Panc1 (cell line): Measurements from ENCODE around the gene LANCL1. TPM values are rescaled to one million over a fixed set of nuclear protein-coding genes. Genes with fewer than 3 reads are reported as not detected.

Source experiments
- ATAC-seq: fragments of 200-7000 bp; cut with Tn5 transposase; 2 replicates; pipeline ENCODE4 v1.9.1; 2020; ENCODE audit warnings: mild to moderate bottlenecking, moderate library complexity
- BruUV-seq: library from RNA; stranded (reverse); fragments of 400-500 nt; replicated peaks from 2 replicates; lab custom pipeline; 2021; lab: Mats Ljungman, UMichigan
- CTCF ChIA-PET: fragments of 300-600 bp; sonication (Branson Sonifier 250); formaldehyde crosslinking; loops from one replicate; lab custom pipeline; 2022; ENCODE audit warnings: antibody characterized with exemption; lab: Charles Lee
- POLR2A ChIA-PET: fragments of 300-600 bp; sonication (Branson Sonifier 250); formaldehyde crosslinking; loops from one replicate; lab custom pipeline; 2022; ENCODE audit warnings: antibody characterized with exemption; lab: Charles Lee
- DNase-seq: peaks from one replicate; pipeline ENCODE4 v3.0.0-alpha.2; 2010; ENCODE audit warnings: low read depth, low spot score
- H3K27ac ChIP-seq: 2 replicates; pipeline ENCODE4 v1.5.1; 2011; ENCODE audit warnings: mild to moderate bottlenecking, low read length, inconsistent platforms
- H3K27me3 ChIP-seq: fragments of 200-500 bp; sonication (Bioruptor generic); 2 replicates; pipeline ENCODE4 v1.6.0; 2014; ENCODE audit warnings: low read length, inconsistent platforms; ENCODE audit not compliant: control insufficient read depth, insufficient read depth
- H3K36me3 ChIP-seq: fragments of 200-500 bp; sonication (Bioruptor generic); 2 replicates; pipeline ENCODE4 v1.5.1; 2014; ENCODE audit warnings: inconsistent platforms, mild to moderate bottlenecking, low read length, moderate library complexity; ENCODE audit not compliant: control insufficient read depth, insufficient read depth
- H3K4me1 ChIP-seq: 2 replicates; pipeline ENCODE4 v1.5.1; 2011; ENCODE audit warnings: inconsistent platforms, mild to moderate bottlenecking, low read length, moderate library complexity; ENCODE audit not compliant: control insufficient read depth, insufficient read depth
- H3K4me3 ChIP-seq, 2 experiments: 2 replicates each; pipeline ENCODE4 v1.5.1; 2011 to 2012; ENCODE audit warnings: low read depth in 2 of 2, low read length in 2 of 2, mild to moderate bottlenecking in 2 of 2, inconsistent platforms in 1 of 2, moderate library complexity in 1 of 2
- H3K9me3 ChIP-seq: fragments of 200-500 bp; sonication (Bioruptor generic); 2 replicates; pipeline ENCODE4 v1.5.1; 2014; ENCODE audit warnings: low read depth, mild to moderate bottlenecking, inconsistent platforms, low read length, moderate library complexity; ENCODE audit not compliant: control insufficient read depth, insufficient read depth
- POLR2AphosphoS5 ChIP-seq: IDR thresholded peaks from 2 replicates; pipeline ENCODE4 v1.6.1; 2012; ENCODE audit warnings: mild to moderate bottlenecking, low read depth, low read length, moderate library complexity
- SIN3A ChIP-seq: IDR thresholded peaks from 2 replicates; pipeline ENCODE4 v1.6.1; 2012; ENCODE audit warnings: low read depth, mild to moderate bottlenecking, low read length, moderate library complexity, borderline replicate concordance; ENCODE audit not compliant: insufficient read depth
- TCF7L2 ChIP-seq: IDR thresholded peaks from 2 replicates; pipeline ENCODE4 v1.6.1; 2011; ENCODE audit warnings: mild to moderate bottlenecking, low read depth, low read length, inconsistent platforms
- in situ Hi-C: cut with HindIII; loops from 2 replicates; pipeline ENCODE4 v1.10.0; 2016; ENCODE audit warnings: low sequenced_read_pairs, low pct_unique_long_range_greater_than_20kb
- intact Hi-C: fragments of 100-400 bp; cut with micrococcal nuclease; formaldehyde crosslinking; loops from one replicate; pipeline ENCODE4 v1.10.0; 2022; ENCODE audit not compliant: unreplicated experiment
- total RNA-seq: library from RNA; stranded (reverse); gene quantifications from one replicate; pipeline ENCODE4 v1.2.1, GENCODE V29; 2021; ENCODE audit not compliant: unreplicated experiment
- TF ChIP-seq, protein P1 (sequence below), 2 experiments: IDR thresholded peaks; 2 replicates each; pipeline ENCODE4 v1.6.1; 2011 to 2012; ENCODE audit warnings: low read depth in 2 of 2, control low read depth in 1 of 2, low read length in 1 of 2, mild to moderate bottlenecking in 1 of 2, moderate library complexity in 1 of 2; ENCODE audit not compliant: insufficient read depth in 1 of 2
- TF ChIP-seq, protein P2 (sequence below): fragments of 450-650 bp; IDR thresholded peaks from 2 replicates; pipeline ENCODE4 v1.5.1; 2017; ENCODE audit warnings: mild to moderate bottlenecking

The LANCL1 gene
- total RNA-seq, 1 experiment from 2014 or later = 42.8 TPM

GRCh38 chr2:210442878-210443277, 33.7 kb downstream of the LANCL1 start:
- ChIA-PET CTCF (no interaction called here), POLR2A (no interaction called here)
- Histone ChIP-seq H3K9me3 (no peaks in the 10 kb centered on the region), H3K36me3 (no peaks in the 10 kb centered on the region; the same call in 1 of the 2 replicates), H3K27me3 (no peaks in the 10 kb centered on the region), H3K27ac (no peak overlapping the region), H3K4me3 (no peak overlapping the region), H3K4me1 (no peaks in the 10 kb centered on the region)
- in situ Hi-C loops (no loop called here), intact Hi-C loops (no loop called here)
- BruUV-seq = no TSS peak
- DNase-seq (no peak), ATAC-seq (no peak)
- TF ChIP-seq POLR2AphosphoS5 (no peak), TCF7L2 (no peak), SIN3A (no peak)
- TF ChIP-seq, protein P1, sequence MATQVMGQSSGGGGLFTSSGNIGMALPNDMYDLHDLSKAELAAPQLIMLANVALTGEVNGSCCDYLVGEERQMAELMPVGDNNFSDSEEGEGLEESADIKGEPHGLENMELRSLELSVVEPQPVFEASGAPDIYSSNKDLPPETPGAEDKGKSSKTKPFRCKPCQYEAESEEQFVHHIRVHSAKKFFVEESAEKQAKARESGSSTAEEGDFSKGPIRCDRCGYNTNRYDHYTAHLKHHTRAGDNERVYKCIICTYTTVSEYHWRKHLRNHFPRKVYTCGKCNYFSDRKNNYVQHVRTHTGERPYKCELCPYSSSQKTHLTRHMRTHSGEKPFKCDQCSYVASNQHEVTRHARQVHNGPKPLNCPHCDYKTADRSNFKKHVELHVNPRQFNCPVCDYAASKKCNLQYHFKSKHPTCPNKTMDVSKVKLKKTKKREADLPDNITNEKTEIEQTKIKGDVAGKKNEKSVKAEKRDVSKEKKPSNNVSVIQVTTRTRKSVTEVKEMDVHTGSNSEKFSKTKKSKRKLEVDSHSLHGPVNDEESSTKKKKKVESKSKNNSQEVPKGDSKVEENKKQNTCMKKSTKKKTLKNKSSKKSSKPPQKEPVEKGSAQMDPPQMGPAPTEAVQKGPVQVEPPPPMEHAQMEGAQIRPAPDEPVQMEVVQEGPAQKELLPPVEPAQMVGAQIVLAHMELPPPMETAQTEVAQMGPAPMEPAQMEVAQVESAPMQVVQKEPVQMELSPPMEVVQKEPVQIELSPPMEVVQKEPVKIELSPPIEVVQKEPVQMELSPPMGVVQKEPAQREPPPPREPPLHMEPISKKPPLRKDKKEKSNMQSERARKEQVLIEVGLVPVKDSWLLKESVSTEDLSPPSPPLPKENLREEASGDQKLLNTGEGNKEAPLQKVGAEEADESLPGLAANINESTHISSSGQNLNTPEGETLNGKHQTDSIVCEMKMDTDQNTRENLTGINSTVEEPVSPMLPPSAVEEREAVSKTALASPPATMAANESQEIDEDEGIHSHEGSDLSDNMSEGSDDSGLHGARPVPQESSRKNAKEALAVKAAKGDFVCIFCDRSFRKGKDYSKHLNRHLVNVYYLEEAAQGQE (IDR thresholded peaks at IDR 0.05; ENCODE audit: insufficient read depth in 1 of 2, low read depth in 2 of 2, low read length in 1 of 2) = no peak
- TF ChIP-seq, protein P2, sequence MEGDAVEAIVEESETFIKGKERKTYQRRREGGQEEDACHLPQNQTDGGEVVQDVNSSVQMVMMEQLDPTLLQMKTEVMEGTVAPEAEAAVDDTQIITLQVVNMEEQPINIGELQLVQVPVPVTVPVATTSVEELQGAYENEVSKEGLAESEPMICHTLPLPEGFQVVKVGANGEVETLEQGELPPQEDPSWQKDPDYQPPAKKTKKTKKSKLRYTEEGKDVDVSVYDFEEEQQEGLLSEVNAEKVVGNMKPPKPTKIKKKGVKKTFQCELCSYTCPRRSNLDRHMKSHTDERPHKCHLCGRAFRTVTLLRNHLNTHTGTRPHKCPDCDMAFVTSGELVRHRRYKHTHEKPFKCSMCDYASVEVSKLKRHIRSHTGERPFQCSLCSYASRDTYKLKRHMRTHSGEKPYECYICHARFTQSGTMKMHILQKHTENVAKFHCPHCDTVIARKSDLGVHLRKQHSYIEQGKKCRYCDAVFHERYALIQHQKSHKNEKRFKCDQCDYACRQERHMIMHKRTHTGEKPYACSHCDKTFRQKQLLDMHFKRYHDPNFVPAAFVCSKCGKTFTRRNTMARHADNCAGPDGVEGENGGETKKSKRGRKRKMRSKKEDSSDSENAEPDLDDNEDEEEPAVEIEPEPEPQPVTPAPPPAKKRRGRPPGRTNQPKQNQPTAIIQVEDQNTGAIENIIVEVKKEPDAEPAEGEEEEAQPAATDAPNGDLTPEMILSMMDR = no peak

DNA sequence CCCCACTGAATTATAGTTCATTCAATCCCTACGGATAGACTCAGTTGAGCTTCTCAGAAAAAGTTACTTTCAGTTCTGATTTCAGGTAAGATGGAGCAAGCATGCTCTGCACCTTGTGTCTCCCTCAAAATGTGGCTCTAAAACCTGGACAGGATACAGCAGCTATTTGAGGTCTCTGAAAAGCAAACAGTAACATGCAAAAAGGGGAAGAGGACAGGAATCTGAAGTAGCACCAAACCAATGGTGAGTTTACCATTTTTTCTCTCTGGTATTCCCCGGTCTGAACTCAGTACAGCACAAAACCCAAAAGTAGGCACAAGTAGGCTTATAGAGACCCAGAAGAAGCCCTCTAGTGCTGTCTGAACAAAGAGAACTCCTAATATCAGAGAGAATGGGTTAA, 34.1 kb downstream of the LANCL1 start:
- DNase-seq (no peak), ATAC-seq (no peak)
- TF ChIP-seq, protein P1 (IDR thresholded peaks at IDR 0.05; ENCODE audit: insufficient read depth in 1 of 2, low read depth in 2 of 2, low read length in 1 of 2) = no peak
- TF ChIP-seq POLR2AphosphoS5 (no peak), SIN3A (no peak), TCF7L2 (no peak)
- TF ChIP-seq, protein P2 = no peak
- intact Hi-C loops (no loop called here), in situ Hi-C loops (no loop called here)
- POLR2A ChIA-PET = no interaction called here
- H3K36me3 ChIP-seq = no peaks in the 10 kb centered on the region; the same call in 1 of the 2 replicates
- H3K9me3 ChIP-seq = no peaks in the 10 kb centered on the region
- no peaks in the 10 kb centered on the region for H3K27me3 ChIP-seq
- H3K4me3 ChIP-seq = no peak overlapping the region
- no peaks in the 10 kb centered on the region for H3K4me1 ChIP-seq
- no TSS peak for BruUV-seq
- no peak overlapping the region for H3K27ac ChIP-seq
- CTCF ChIA-PET = no interaction called here
